GM23338 (cell line): ENCODE results near the gene LUC7L2. TPM values are rescaled to one million over a fixed set of nuclear protein-coding genes. Genes with fewer than 3 reads are reported as not detected.
A peak's percentile ranks its signal among the peaks of the same experiment; 100 is the strongest.

Experiments
- ATAC-seq: fragments of 200-7000 bp; cut with Tn5 transposase; 3 replicates; pipeline ENCODE4 v1.9.1; 2020
- DNase-seq: peaks from one replicate; pipeline ENCODE4 v3.0.0-alpha.2; 2015; ENCODE audit warnings: low spot score
- H2AFZ ChIP-seq: fragments of 200-600 bp; sonication (generic); 2 replicates; pipeline ENCODE4 v1.8.0; 2016; ENCODE audit warnings: antibody characterized with exemption, mild to moderate bottlenecking, moderate library complexity
- H3F3A ChIP-seq: fragments of 200-600 bp; sonication (generic); replicated peaks from 2 replicates; pipeline ENCODE4 v1.8.0; 2017; ENCODE audit warnings: antibody characterized with exemption, mixed run types, low read depth
- H3K27ac ChIP-seq: fragments of 200-600 bp; sonication (generic); 2 replicates; pipeline ENCODE4 v1.6.1; 2016; ENCODE audit warnings: low read depth
- H3K27me3 ChIP-seq: fragments of 200-600 bp; sonication (generic); 2 replicates; pipeline ENCODE4 v1.8.0; 2016; ENCODE audit warnings: mild to moderate bottlenecking, mixed run types, moderate library complexity; ENCODE audit not compliant: insufficient read depth
- H3K36me3 ChIP-seq: fragments of 200-600 bp; sonication (generic); 2 replicates; pipeline ENCODE4 v1.8.0; 2016; ENCODE audit warnings: mild to moderate bottlenecking; ENCODE audit not compliant: insufficient read depth
- H3K4me1 ChIP-seq: fragments of 200-600 bp; sonication (generic); 2 replicates; pipeline ENCODE4 v1.8.0; 2016; ENCODE audit warnings: mild to moderate bottlenecking, moderate library complexity; ENCODE audit not compliant: insufficient read depth
- H3K4me2 ChIP-seq: fragments of 200-600 bp; sonication (generic); 2 replicates; pipeline ENCODE4 v1.7.1; 2017; ENCODE audit warnings: mixed run types
- H3K4me3 ChIP-seq: fragments of 200-600 bp; sonication (generic); 2 replicates; pipeline ENCODE4 v1.6.1; 2016; ENCODE audit warnings: mixed run types
- H3K79me2 ChIP-seq: fragments of 200-600 bp; sonication (generic); replicated peaks from 2 replicates; pipeline ENCODE4 v1.8.0; 2017; ENCODE audit warnings: mild to moderate bottlenecking; ENCODE audit not compliant: insufficient read depth
- H3K9me2 ChIP-seq: fragments of 200-600 bp; sonication (generic); 2 replicates; pipeline ENCODE4 v1.8.0; 2017; ENCODE audit not compliant: insufficient read depth
- H4K20me1 ChIP-seq: fragments of 200-600 bp; sonication (generic); replicated peaks from 2 replicates; pipeline ENCODE4 v1.8.0; 2017; ENCODE audit warnings: mild to moderate bottlenecking; ENCODE audit not compliant: insufficient read depth
- H3K27ac Mint-ChIP-seq: 2 replicates; pipeline ENCODE4 v1.8.0; 2020; ENCODE audit warnings: inconsistent platforms, mild to moderate bottlenecking, moderate library complexity, mixed read lengths
- H3K27me3 Mint-ChIP-seq: 3 replicates; pipeline ENCODE4 v1.8.0; 2022; ENCODE audit warnings: low read depth, mild to moderate bottlenecking, moderate library complexity, mixed read lengths, inconsistent platforms; ENCODE audit not compliant: insufficient read depth, poor library complexity
- H3K36me3 Mint-ChIP-seq: 3 replicates; pipeline ENCODE4 v1.8.0; 2021; ENCODE audit warnings: low read depth, mild to moderate bottlenecking, inconsistent platforms, moderate library complexity, mixed read lengths
- H3K4me1 Mint-ChIP-seq: 3 replicates; pipeline ENCODE4 v1.8.0; 2020; ENCODE audit warnings: mild to moderate bottlenecking, inconsistent platforms, mixed read lengths
- H3K4me3 Mint-ChIP-seq: 3 replicates; pipeline ENCODE4 v1.8.0; 2021; ENCODE audit warnings: moderate library complexity, mild to moderate bottlenecking, inconsistent platforms, mixed read lengths
- H3K9me3 Mint-ChIP-seq: 3 replicates; pipeline ENCODE4 v1.8.0; 2020; ENCODE audit warnings: moderate library complexity, mild to moderate bottlenecking, inconsistent platforms, mixed read lengths
- CREB1 ChIP-seq: fragments of 250-450 bp; sonication (Bioruptor Pico); IDR thresholded peaks from 2 replicates; pipeline ENCODE4 v1.5.0; 2020; ENCODE audit warnings: low read depth, mild to moderate bottlenecking, moderate library complexity
- CTCF ChIP-seq, 2 experiments: fragments of 200-600 bp in 1 of 2; sonication (generic) in 1 of 2; conservative IDR thresholded peaks; 2 replicates each; pipeline versions ENCODE4 v1.5.1 to v1.6.1; 2016 to 2017; ENCODE audit warnings: antibody characterized with exemption in 2 of 2, low read depth in 2 of 2, mild to moderate bottlenecking in 2 of 2, moderate library complexity in 1 of 2
- ETS1 ChIP-seq: IDR thresholded peaks from 2 replicates; pipeline ENCODE4 v1.6.1; 2016; ENCODE audit warnings: antibody characterized with exemption
- EZH2 ChIP-seq: fragments of 200-600 bp; sonication (generic); IDR thresholded peaks from one replicate; pipeline ENCODE4 v1.8.0; 2017; ENCODE audit warnings: antibody characterized with exemption, mild to moderate bottlenecking, low read depth; ENCODE audit not compliant: unreplicated experiment
- EZH2phosphoT487 ChIP-seq: fragments of 200-600 bp; sonication (generic); IDR thresholded peaks from one replicate; pipeline ENCODE4 v1.8.1; 2018; ENCODE audit warnings: antibody characterized with exemption; ENCODE audit not compliant: unreplicated experiment
- JUNB ChIP-seq: IDR thresholded peaks from one replicate; pipeline ENCODE4 v1.6.1; 2016; ENCODE audit warnings: antibody characterized with exemption; ENCODE audit not compliant: unreplicated experiment
- NANOG ChIP-seq: IDR thresholded peaks from 2 replicates; pipeline ENCODE4 v1.6.1; 2016; ENCODE audit warnings: antibody characterized with exemption, borderline replicate concordance
- STAT1 ChIP-seq: IDR thresholded peaks from one replicate; pipeline ENCODE4 v1.6.1; 2016; ENCODE audit warnings: antibody characterized with exemption; ENCODE audit not compliant: unreplicated experiment
- ZNF114 ChIP-seq: fragments of 250-450 bp; sonication (Bioruptor Pico); IDR thresholded peaks from 2 replicates; pipeline ENCODE4 v1.5.0; 2020; ENCODE audit warnings: mild to moderate bottlenecking, moderate library complexity
- ZNF331 ChIP-seq: fragments of 250-450 bp; sonication (Bioruptor Pico); IDR thresholded peaks from 2 replicates; pipeline ENCODE4 v1.5.0; 2020; ENCODE audit warnings: low read depth, mild to moderate bottlenecking, moderate library complexity
- polyA plus RNA-seq: library from polyadenylated mRNA; unstranded; fragments of >200 nt; fragmentation: Nextera tagmentation; extraction: Ambion mirVana; gene quantifications from 2 replicates; pipeline ENCODE4 v1.2.1, GENCODE V29; 2016
- total RNA-seq: library from RNA; depleted of rRNA; stranded (reverse); fragments of >200 nt; shearing (Covaris generic); gene quantifications from 2 replicates; pipeline ENCODE4 v1.2.3, GENCODE V29; 2014
- TF ChIP-seq, protein P1 (sequence below): IDR thresholded peaks from one replicate; pipeline ENCODE4 v1.6.1; 2018; ENCODE audit warnings: antibody characterized with exemption; ENCODE audit not compliant: unreplicated experiment

The LUC7L2 gene
- total and polyA plus RNA-seq, 2 experiments from 2014 or later = 40.3 to 57.3 TPM

DNA sequence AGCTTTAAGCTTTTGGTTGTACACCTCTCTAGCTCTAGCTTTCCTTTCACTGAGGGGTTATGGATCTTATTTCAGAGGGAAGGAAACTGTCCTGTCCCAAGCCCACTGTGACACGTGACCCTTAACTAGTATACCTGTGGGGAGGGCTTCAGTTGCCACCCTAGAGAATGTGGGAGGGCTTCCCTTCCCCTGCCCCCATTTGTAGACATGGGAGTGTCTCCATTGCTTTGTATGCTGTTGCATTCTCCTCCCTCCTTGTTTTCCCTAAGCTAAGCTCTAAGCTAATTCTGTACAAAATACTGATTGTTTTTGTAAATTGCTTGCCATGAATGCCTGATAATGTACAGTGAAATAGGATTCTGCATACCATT, 11.2 kb downstream of the LUC7L2 start:
- Mint-ChIP-seq H3K27ac (peak overlapping the region; percentile 83), H3K27me3 (no peaks in the 10 kb centered on the region), H3K4me1 (peaks cover 49% of the 10 kb centered on the region), H3K4me3 (no peak overlapping the region), H3K36me3 (peaks cover 15% of the 10 kb centered on the region; the same call in 2 of the 3 replicates), H3K9me3 (no peaks in the 10 kb centered on the region)
- Histone ChIP-seq H3K4me2 (peak overlapping the region; percentile 39; the same call in 1 of the 2 replicates), H3K9me2 (no peaks in the 10 kb centered on the region), H3K4me3 (no peak overlapping the region), H3K36me3 (peaks cover 3% of the 10 kb centered on the region; the same call in 1 of the 2 replicates), H3K4me1 (peaks cover 40% of the 10 kb centered on the region), H3K79me2 (peaks cover 100% of the 10 kb centered on the region), H4K20me1 (peaks cover 43% of the 10 kb centered on the region), H3F3A (no peaks in the 10 kb centered on the region), H2AFZ (no peak overlapping the region), H3K27ac (peak overlapping the region; percentile 10; the same call in 1 of the 2 replicates), H3K27me3 (no peaks in the 10 kb centered on the region)
- DNase-seq = peak; percentile 29
- peak; percentile 77 for ATAC-seq
- no peak for TF ChIP-seq EZH2

DNA sequence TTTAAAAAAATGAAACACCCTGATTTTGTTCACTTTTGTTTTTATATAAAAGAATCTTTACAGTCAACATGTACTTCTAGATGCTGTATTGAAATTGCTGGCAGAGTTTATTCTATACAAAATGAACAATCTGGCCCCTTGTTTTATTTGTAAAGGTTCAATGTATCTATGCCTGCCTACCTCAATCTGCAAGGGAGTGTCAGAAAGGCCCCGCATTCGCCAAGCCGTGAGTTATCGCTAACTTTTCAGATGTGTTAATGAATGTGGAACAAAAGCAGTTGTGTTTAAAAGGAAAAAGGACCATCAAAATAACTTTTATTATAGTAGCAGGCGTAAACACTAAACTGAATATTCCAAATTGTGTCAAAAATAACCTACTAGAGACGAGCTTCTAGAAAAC, 14.6 kb downstream of the LUC7L2 start:
- H3K9me3 Mint-ChIP-seq = no peaks in the 10 kb centered on the region
- TF ChIP-seq ETS1 = no peak
- TF ChIP-seq EZH2 = no peak
- TF ChIP-seq EZH2phosphoT487 = no peak
- TF ChIP-seq CTCF (conservative IDR thresholded peaks at IDR 0.05; ENCODE audit: low read depth in 2 of 2) = no peak
- no peak for TF ChIP-seq STAT1
- TF ChIP-seq CREB1 (CRISPR knock-in tag) = no peak
- no peak for TF ChIP-seq JUNB
- TF ChIP-seq NANOG = no peak
- TF ChIP-seq ZNF331 (CRISPR knock-in tag) = no peak
- no peak for TF ChIP-seq ZNF114 (CRISPR knock-in tag)
- TF ChIP-seq, protein P1, sequence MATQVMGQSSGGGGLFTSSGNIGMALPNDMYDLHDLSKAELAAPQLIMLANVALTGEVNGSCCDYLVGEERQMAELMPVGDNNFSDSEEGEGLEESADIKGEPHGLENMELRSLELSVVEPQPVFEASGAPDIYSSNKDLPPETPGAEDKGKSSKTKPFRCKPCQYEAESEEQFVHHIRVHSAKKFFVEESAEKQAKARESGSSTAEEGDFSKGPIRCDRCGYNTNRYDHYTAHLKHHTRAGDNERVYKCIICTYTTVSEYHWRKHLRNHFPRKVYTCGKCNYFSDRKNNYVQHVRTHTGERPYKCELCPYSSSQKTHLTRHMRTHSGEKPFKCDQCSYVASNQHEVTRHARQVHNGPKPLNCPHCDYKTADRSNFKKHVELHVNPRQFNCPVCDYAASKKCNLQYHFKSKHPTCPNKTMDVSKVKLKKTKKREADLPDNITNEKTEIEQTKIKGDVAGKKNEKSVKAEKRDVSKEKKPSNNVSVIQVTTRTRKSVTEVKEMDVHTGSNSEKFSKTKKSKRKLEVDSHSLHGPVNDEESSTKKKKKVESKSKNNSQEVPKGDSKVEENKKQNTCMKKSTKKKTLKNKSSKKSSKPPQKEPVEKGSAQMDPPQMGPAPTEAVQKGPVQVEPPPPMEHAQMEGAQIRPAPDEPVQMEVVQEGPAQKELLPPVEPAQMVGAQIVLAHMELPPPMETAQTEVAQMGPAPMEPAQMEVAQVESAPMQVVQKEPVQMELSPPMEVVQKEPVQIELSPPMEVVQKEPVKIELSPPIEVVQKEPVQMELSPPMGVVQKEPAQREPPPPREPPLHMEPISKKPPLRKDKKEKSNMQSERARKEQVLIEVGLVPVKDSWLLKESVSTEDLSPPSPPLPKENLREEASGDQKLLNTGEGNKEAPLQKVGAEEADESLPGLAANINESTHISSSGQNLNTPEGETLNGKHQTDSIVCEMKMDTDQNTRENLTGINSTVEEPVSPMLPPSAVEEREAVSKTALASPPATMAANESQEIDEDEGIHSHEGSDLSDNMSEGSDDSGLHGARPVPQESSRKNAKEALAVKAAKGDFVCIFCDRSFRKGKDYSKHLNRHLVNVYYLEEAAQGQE = no peak
- DNase-seq (no peak), ATAC-seq (no peak)
- H3K4me1 Mint-ChIP-seq = peaks cover 40% of the 10 kb centered on the region
- 0 out of 2 replicates have a peak overlapping the region, but pooled peaks have one; percentile 73 for H3K27ac Mint-ChIP-seq
- H3K27me3 Mint-ChIP-seq = no peaks in the 10 kb centered on the region
- Histone ChIP-seq H3K4me3 (no peak overlapping the region), H3K36me3 (peaks cover 23% of the 10 kb centered on the region), H3K27ac (no peak overlapping the region), H4K20me1 (peaks cover 27% of the 10 kb centered on the region), H3F3A (0 out of 2 replicates have a peak, but pooled peaks cover 3% of the 10 kb centered on the region), H3K27me3 (no peaks in the 10 kb centered on the region), H3K79me2 (peaks cover 90% of the 10 kb centered on the region), H2AFZ (no peak overlapping the region), H3K4me1 (peaks cover 36% of the 10 kb centered on the region), H3K9me2 (no peaks in the 10 kb centered on the region), H3K4me2 (no peak overlapping the region)
- H3K36me3 Mint-ChIP-seq = peaks cover 34% of the 10 kb centered on the region; the same call in 2 of the 3 replicates
- no peak overlapping the region for H3K4me3 Mint-ChIP-seq
